Activated CD4-positive, alpha-beta T cell treated with anti-CD3 and anti-CD28 coated beads, Interleukin-2, amount 50 U/mL, for 4 hours (primary cell): ENCODE results near the gene PRODH2.
"Not testable (repeated sequence)": the region's sequence is repeated elsewhere in the genome, so short reads cannot be mapped to it uniquely, and the experiment has no call there.

Source experiments
- DNase-seq, 2 experiments: peaks; one replicate each; pipeline ENCODE4 v3.0.0-alpha.2; 2020

PRODH2 gene

DNA sequence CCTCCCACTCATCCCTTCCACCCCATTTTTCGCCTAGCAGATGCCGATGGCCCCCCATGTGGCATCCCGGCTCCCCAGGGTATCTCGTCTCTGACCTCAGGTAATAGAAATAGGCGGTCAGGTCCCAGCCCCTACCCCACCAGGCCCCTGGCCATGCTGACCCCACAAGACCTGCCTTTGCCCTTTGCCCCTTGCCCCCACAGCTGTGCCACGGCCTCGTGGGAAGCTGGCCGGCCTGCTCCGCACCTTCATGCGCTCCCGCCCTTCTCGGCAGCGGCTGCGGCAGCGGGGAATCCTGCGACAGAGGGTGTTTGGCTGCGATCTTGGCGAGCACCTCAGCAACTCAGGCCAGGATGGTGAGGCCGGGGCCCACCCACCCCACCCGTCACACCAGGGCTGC lies 31.9 kb downstream of the PRODH2 start:
- DNase-seq = no peak

DNA sequence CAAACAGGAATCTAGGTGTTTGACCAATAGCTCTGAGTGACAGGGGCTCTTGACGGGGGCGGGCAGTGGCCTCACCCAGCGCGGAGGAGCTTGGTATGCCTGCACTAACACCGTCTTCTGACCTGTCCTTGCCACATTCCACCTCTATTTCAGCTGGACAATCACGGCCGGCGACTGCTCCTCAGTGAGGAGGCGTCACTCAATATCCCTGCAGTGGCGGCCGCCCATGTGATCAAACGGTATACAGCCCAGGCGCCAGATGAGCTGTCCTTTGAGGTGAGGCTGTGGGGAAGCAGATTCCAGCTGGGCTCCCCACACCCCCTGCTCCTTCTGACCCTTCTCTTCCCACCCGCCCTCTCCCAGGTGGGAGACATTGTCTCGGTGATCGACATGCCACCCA lies 32.6 kb downstream of the PRODH2 start:
- no peak for DNase-seq

DNA sequence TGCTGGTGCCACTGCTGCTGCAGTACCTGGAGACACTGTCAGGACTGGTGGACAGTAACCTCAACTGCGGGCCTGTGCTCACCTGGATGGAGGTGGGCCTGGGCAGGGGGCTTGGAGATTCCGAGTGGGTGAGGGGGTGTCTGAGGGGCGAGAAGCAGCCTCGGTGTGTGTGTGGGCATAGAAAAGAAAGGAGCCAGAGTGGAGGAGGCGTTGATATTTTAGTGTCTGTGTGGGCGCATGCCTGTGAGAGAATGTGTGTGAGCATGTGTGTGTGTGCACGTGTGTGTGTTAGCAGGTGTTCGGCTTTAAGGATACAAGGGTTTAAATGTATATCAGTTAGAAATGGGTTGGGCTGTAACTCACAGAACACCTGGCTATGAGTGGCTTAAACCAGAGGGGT lies 33.6 kb downstream of the PRODH2 start:
- DNase-seq = no peak

DNA sequence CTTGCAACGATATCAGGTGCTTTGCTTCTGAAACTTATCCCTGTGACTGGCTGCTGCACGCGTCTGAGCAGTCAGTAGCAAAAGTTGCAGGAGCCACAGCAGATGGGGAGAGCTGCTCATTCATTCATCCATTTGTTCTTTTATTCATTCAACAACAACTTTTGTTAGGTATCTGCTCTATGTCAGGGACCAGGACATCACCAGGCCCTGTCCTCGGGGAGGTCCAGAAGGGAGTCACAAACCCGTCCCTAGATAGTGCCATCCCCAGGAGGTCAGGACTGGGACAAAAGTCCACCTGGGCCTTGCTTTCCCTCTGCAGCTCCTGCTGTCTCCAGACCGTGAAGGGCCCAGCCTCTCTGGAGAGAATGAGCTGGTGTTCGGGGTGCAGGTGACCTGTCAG lies 34.7 kb downstream of the PRODH2 start:
- no peak for DNase-seq

DNA sequence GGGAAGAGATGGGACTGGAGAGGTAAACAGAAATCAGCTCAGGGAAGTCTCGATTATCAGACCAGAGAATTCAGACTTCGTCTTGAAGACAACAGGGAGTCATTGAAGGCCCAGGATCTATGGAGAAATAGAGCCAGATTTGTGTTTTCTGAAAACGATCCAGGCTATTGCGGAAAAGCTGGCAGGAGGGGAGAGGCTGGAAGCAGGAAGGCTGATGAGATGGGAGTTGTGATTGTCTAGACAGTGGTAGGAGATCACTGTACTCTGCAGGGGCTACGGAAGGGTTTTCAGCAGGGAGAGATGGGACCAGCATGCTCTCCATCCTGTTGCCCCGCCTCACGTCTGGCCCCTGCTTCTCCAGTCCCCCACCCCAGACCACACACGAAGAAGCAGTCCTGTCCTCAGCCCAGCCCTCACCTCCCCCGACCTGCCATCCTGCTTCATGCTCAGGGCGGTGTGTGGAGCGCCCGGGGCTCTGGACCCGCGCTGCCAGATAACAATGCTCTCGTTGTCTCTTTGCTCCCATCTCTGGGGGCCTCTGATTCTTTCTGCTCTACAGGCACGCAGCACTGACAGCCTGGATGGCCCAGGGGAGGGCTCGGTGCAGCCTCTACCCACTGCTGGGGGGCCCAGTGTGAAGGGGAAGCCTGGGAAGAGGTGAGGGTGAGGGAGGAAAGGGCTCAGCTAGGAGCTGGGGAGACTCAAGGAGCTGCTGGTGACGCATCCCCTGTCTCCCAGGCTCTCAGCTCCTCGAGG lies 35.4 kb downstream of the PRODH2 start:
- no peak for DNase-seq

DNA sequence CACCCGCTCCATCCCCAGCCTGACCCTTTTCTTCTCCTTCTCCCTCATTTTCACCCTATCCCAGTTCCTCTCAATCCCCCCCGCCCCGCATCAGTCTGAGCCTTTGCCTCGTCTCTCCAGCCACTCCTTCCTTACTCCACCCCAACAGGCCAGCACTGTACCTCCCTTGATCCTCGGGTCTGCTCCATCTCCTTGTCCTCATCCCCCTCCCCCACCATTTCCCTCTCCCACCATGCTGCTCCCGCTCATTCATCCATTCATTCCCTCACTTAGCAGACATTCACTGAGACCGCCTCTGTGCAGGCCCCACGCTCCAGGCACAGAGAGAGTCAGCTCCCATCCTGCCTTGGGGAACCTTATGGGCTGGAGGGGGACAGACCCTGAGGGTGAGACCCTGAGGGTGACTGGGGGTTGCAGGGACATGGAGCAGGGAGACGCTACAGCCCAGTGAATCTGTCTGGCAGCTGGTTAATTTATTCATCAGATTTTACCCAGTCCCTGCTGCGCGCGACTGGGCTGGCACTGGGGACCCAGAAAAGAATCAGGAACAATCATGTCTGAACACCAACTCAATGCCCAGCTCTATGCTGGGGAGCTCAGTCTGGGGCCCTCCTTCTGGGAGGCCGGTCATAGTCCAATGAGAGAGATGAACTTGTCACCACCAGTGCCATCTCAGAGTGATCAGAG lies 36.4 kb downstream of the PRODH2 start:
- DNase-seq = no peak

DNA sequence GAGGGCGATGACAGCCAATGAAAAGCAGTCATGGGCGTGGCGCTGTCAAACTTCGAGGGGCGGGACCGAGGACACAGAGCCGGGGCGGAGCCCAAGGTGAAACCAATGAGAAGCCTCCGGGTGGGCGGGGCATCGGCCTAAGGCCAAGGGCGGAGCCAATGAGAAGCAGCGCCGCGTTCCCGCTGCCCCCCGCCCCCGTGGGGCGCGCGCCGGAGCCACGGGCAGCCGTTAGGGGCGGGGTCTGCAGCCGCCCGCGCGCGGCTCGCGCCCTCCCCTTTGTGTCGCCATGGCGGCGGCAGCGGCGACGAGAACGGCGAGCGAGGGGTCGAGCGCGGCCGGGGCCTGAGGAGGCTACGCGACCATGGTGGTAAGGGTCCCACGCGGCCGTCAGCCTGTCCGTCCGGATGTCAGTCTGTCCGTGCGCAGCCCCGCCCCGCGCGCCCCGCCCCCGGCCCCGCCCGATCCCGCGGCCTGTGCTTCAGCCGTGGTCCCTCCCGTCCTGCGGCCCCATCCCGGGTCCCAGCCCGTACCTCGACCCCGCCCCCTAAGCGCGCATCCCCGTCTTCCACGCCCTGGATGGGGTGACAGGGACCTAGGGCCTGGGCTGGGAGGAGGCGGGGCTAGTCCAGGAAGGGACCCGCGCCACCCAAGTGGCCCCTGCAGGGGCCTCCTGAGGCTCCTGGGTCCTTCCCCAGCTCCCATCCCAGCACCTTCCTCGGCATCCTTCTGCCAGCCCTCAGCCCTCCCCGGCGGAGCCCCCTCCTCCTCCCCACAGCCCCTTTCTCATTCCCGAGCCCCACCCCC lies 37.1 kb downstream of the PRODH2 start, which contains the start of gene ARHGAP33:
ARHGAP33 (plus strand) TSS at position 267 of the 804 bp plus-strand sequence; CDS start at position 362, 95 bp downstream.
- DNase-seq = peak; percentile 99

DNA sequence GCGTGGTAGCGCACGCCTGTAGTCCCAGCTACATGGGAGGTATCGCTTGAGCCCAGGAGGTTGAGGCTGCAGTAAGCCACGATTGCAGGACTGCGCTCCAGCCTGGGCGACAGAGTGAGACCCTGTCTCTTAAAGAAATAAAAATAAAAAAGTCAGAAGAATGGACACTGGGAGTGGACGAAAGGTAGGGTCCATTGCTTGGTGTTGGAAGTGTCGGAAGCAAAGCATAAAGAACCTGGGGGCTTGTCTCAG lies 37.7 kb downstream of the PRODH2 start:
- DNase-seq = no peak

DNA sequence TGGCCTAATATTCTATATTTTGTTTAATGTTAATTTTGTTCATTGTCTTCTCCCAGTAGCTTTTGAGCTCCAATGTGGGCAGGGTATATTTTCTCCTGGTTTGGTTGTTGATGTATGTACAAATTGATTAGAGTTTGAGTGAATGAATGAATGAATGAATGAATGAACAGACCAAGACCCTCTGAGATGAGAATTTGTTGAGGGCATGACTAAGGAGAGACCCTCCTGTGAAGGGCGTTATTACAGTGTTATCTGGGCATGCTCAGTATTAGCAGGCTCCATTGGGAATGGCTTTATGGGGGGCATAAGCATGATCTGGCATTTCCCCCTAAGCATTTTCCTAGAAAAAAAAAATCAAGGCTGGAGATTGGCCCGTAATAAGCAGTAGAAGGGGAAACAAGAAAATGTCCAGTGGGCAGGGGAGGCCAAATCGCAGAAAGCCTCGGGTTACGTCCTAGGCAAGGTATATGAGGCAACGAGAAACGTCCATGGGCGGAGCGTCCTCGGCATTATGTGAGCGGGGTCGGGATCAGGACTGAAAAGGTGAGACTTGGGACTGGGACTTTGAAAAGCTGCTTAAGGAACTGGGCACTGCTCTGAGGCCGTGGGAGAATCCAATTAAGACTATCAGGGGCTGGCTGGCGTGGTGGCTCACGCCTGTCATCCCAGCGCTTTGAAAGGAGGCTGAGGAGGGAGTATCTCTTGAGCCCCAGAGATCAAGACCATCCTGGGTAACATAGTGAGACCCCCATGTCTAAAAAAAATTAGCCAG lies 38.2 kb downstream of the PRODH2 start:
- DNase-seq = no peak

DNA sequence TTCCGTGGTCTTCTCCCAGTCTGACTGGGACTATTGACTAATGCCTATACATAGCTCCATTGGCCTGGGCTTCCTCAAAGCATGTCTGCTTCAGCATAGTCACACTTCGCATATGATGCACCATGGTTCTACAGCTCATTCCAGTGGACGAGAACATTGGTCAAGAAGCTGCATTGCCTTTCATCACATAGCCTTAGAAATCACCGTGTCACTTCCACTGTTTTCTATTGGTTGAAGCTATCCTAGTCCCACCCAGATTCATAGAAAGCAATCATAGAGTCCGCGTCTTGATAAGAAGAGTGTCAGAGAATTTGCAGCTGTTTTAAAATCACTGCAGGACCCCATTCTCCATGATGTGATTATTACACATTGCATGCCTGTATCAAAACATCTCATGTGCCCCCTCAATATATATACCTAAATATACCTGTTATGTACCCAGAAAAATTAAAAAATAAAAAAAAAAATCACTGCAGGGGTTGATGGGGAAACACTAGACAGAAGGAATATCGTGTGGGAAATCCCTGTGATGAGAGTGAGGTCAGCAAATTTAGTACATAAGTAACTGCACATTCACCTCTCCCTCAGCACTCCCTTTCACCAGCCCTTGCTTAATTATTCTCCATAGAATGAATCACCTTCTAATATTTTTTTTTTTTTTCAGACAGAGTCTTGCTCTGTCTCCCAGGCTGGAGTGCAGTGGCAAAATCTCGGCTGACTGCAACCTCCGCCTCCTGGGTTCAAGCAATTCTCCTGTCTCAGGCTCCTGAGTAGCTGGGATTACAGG lies 39.4 kb downstream of the PRODH2 start:
- DNase-seq = no peak

DNA sequence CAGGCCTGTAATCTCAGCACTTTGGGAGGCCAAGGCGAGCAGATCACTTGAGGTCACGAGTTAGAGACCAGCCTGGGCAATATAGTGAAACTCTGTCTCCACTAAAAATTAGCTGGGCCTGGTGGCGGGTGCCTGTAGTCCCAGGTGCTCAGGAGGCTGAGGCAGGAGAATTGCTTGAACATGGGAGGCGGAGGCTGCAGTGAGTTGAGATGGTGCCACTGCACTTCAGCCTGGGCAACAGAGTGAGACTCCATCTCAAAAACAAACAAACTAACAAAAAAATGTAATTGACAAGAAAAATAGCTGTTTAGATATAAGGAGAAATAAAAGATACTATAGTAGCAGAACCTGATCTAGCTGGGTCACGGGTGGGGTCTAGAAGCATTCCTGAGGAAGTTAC lies 40.3 kb downstream of the PRODH2 start:
- not testable (repeated sequence) for DNase-seq

DNA sequence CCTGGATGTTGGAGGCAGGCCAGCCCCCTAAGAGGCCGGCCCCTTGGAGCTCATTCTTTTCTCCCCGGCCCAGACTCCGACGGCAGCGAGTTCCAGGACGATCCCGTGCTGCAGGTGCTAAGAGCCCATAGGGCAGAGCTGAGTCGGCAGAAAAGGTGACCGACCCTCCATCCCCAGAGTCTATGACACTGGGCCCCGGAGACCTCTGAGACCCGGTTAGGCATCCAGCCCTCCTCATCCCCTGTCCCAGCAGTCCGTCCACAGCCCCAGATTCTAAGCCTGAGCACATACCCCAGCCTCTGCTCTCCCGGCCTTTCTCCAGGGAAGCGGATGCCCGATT lies 44.6 kb downstream of the PRODH2 start:
- no peak for DNase-seq

DNA sequence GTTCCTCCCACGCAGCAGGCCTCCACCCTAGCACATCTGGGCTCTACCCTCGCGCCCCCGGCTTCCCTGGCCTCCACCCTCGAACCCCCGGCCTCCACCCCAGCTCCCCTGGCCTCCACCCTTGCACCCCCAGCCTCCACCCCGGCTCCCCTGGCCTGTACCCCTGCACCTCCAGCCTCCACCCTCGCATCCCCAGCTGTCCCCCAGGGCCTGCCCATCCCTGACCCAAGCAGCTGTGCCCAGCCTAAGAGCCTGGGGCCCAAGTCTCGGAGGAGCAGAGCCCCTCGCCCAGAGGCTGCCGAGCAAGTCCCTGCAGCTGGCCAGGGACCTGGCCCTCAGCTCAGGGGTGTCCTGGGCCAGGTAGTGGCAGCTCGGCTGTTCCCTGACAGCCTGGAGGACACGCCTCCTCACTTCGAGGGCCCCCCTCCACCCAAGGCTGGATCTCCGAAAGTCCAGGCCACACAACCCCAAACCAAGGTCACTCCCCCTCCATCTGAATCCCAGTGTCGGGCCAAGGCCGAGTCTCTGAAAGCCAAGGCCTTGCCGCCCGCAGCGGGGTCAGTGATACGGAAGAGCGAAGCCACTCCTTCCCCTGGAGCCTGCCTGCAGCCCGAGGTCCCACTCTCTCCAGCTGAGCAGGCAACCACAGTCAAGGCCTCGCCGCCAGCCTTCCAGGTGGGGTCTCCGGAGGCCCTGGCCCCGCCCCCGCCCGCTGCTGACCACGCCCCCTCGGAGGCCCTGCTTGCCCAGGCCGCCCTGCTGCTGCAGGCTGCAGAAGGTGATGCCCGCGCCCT lies 45.2 kb downstream of the PRODH2 start:
- DNase-seq = no peak

DNA sequence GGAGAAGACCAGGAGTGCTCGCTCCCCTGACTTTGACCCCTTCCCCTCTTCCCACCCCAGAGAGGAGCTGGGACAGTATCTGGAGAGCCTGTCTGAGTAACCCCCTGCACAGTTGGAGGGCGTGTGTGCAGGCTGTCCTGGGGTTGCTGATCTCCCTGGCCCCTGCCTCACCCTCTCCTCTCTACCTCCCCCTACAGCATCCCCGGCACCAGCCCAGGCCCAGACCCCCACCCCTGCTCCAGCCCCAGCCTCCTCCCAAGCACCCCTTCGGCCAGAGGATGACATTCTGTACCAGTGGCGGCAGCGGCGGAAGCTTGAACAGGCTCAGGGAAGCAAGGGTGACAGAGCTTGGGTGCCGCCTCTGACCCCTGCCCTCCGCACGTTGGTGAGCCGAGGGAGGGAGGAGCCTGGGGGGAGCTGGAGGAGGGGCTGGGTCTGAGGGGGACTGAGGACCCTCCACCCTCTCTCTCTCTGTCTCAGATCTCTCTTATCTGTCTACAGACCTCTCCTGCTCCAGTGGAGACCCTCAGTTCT lies 46.0 kb downstream of the PRODH2 start:
- DNase-seq = no peak

DNA sequence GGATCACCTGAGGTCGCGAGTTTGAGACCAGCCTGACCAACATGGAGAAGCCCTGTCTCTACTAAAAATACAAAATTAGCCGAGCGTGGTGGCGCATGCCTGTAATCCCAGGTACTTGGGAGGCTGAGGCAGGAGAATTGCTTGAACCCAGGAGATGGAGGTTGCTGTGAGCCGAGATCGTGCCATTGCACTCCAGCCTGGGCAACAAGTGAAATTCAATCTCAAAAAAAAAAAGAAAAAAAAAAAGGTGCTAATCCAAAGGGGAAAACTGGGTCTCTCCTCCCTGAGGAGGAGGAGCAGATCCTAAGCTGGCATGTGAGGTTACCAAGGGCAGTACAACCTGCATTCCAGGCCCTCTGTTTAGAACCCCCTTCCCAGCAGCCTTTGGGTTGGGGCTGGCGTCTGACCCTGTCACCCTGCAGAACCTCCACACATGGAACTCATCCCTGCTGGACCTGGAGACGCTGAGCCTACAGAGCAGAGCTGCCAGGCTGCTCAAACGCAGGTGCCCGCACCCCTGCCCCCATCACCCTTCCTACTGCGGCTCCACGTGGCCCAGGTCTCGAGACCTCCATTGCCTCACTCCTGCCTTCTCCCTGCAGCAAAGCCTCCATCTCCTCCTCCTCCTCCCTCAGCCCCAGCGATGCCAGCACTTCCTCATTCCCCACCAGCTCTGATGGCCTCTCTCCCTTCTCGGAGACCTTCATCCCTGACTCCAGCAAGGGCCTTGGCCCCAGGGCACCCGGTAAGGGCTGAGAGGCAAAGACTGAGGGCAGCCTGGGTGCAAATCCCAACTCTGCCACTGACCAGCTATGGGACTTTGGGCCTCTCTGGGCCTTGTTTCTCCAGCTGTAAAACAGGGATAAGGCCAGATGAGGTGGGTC lies 48.0 kb downstream of the PRODH2 start:
- DNase-seq = no peak

DNA sequence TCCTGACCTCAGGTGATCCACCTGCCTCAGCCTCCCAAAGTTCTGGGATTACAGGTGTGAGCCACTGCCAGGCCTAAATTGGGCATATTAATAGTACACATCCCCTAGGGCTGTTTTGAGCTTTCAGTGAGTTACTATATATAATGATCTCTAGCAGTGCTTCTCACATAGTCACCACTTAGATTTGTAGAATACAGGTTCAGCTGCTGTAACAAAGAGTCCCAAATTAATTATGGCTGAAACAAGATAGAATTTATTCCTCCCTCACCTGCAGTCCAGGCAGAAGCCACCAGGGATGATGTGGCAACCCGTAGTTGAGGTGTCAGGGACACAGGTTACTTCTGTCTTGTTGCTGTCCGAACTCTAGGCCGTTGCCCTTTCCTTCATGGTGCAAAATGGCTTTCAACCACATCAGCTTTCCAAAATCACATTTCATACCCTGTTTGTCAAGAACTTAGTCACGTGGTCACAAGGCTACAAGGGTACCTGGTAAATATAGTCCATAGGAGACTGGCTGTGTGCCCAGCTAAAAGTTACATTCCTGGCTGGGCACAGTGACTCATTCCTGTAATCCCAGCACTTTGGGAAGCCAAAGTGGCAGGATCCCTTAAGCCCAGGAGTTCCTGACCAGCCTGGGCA lies 51.8 kb downstream of the PRODH2 start:
- no peak for DNase-seq

DNA sequence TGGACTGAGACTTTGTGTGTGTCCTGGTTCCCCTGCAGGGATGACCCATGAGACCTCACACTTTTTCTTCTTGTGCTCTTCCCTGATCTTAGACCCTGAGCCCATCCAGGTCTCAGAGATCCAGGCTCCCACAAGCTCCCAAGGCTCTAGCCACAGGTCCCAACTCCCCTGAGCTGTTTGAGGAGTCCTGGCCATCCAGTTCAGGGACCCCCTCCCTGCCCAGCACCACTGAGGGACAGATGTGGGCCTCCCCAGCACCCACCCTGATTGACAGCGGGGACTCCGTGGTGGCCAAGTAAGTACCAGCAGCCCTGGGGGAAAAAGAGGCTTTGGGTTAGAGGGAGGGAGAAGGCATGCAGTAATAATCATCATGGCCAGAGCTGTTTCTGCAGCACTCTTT lies 52.9 kb downstream of the PRODH2 start:
- no peak for DNase-seq

DNA sequence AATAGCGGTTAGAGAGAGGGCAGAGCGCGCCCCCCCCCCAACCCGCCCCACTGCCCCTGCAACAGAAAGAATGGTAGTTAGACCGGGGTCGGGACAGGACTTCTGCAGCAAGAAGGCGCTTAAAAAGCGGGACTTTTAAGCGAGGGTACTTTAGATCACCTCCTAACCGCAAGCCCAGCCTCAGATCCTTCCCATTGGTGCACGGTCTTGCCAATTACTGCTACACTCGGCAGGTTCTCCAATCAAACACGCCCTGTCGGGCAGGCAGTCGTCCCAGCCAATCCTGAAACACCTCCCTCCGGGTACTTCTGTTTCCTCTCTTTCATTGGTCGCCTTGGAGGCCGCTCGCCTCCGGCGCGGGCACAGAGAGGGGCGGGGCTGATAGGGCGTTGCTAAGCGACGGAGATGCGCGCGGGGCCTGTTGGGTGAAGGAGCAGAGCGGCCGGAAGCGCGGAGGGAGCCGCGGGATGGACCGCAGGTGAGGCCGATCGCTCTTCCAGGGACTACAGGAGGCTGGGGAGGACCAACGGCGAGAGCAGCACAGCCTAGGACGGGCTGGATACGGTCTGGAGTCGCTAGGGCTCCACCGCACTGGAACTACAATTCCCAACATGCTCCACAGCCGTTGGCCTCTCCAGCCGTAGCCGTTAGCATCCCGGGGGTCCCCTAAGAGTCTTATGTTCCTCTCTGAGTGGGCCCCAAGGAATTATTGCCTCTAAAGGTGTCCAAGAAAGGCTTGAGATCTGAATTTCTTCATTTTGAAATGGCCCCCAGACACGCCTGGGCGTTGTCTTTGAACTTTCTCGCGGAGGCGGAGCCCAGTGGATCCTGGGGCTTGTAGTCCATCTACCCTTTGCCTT lies 54.7 kb downstream of the PRODH2 start, which contains the start of gene PROSER3:
PROSER3 (plus strand) TSS at position 428 of the 860 bp plus-strand sequence; CDS start at position 468, 40 bp downstream.
- DNase-seq = peak; percentile 96
